PC-3 (cell line): ENCODE measurements around the gene ZBTB24.

ENCODE experiments used
- CTCF ChIP-seq: fragments of 300-600 bp; sonication (generic); conservative IDR thresholded peaks from 2 replicates; pipeline ENCODE4 v1.5.1; 2017; ENCODE audit warnings: antibody characterized with exemption, low read depth, mild to moderate bottlenecking, low read length
- EZH2phosphoT487 ChIP-seq: fragments of 300-600 bp; sonication (generic); IDR thresholded peaks from 2 replicates; pipeline ENCODE4 v1.6.1; 2018; ENCODE audit warnings: mild to moderate bottlenecking, antibody characterized with exemption, low read length, borderline replicate concordance

DNA sequence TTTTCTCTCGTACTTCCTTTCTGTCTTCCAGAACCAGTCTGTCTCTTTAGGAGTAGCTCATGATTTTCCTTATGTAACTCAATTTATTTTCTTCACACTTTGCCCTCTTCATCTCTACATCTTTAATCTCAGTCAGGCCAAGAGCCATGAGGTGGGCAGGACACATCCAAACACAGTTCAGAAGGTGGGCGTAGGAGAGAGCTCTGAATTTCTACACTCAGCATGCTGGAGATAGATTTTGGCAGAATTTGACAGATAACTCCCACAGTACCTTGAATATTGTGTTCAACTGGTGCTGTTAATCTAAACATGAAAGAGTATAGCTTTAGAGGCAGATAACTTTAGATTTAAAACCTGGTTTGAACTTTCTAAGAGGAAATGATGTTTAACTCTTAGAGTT is 23.8 kb upstream of the ZBTB24 start:
- no peak for TF ChIP-seq CTCF
- TF ChIP-seq EZH2phosphoT487: no peak
